A549 (cell line): ENCODE data around the gene MFNG. TPM values are rescaled to one million over a fixed set of nuclear protein-coding genes. Genes with fewer than 3 reads are reported as not detected.

Source experiments
- ATAC-seq, 2 experiments: fragments of 200-7000 bp in 1 of 2; fragments of >200 bp in 1 of 2; cut with Nextera tagmentation in 1 of 2; cut with Tn5 transposase in 1 of 2; 3 replicates each; pipeline versions ENCODE4 v1.8.0 to v1.9.1; 2018 to 2020; ENCODE audit warnings: mild to moderate bottlenecking in 1 of 2, moderate library complexity in 1 of 2
- CTCF ChIA-PET: fragments of 300-600 bp; sonication (Branson Sonifier 250); formaldehyde crosslinking; extraction: SDS; loops from one replicate; lab custom pipeline; 2021; ENCODE audit warnings: antibody characterized with exemption, inconsistent platforms; lab: Yijun Ruan, JAX
- POLR2A ChIA-PET: fragments of 350-600 bp; formaldehyde crosslinking; extraction: SDS; loops from one replicate; lab custom pipeline; 2021; ENCODE audit warnings: antibody characterized with exemption, inconsistent platforms; lab: Yijun Ruan, JAX
- DNase-seq, 2 experiments: peaks; one replicate each; pipeline versions ENCODE4 v3.0.0 to v3.0.0-alpha.2; 2011 to 2016; ENCODE audit warnings: low read depth in 1 of 2, low spot score in 1 of 2
- FAIRE-seq: peaks from 2 replicates; lab custom pipeline; 2011; peaks lifted over from hg19 to GRCh38; lab: Jason Lieb, UNC
- H3K27ac ChIP-seq, 2 experiments: fragments of >200 bp; sonication (Bioruptor Twin); formaldehyde crosslinking; 3 replicates each; pipeline ENCODE4 v1.5.1; 2016 to 2017
- H3K4me1 ChIP-seq: fragments of >200 bp; sonication (Bioruptor Twin); formaldehyde crosslinking; 3 replicates; pipeline ENCODE4 v1.6.1; 2016
- H3K4me2 ChIP-seq: fragments of >200 bp; sonication (Bioruptor Twin); formaldehyde crosslinking; 3 replicates; pipeline ENCODE4 v1.6.1; 2016
- H3K4me3 ChIP-seq: fragments of >200 bp; sonication (Bioruptor Twin); formaldehyde crosslinking; 3 replicates; pipeline ENCODE4 v1.5.1; 2016
- H3K9me3 ChIP-seq: fragments of >200 bp; sonication (Bioruptor Twin); formaldehyde crosslinking; 3 replicates; pipeline ENCODE4 v1.6.1; 2016
- BHLHE40 ChIP-seq: IDR thresholded peaks from 2 replicates; pipeline ENCODE4 v1.6.1; 2012; ENCODE audit warnings: low read depth, low read length, inconsistent platforms
- CBX2 ChIP-seq: fragments of 200-600 bp; sonication (generic); IDR thresholded peaks from 2 replicates; pipeline ENCODE4 v1.6.1; 2016; ENCODE audit warnings: low read depth, mild to moderate bottlenecking, borderline replicate concordance
- CHD4 ChIP-seq: fragments of 200-600 bp; sonication (generic); IDR thresholded peaks from 2 replicates; pipeline ENCODE4 v1.6.1; 2016; ENCODE audit warnings: antibody characterized with exemption, mild to moderate bottlenecking, borderline replicate concordance
- EHF ChIP-seq: fragments of 250-450 bp; sonication (Bioruptor Pico); IDR thresholded peaks from 2 replicates; pipeline ENCODE4 v1.5.0; 2020; ENCODE audit warnings: mild to moderate bottlenecking
- EP300 ChIP-seq, 2 experiments: fragments of >200 bp; sonication (Bioruptor Twin); formaldehyde crosslinking; IDR thresholded peaks; 2 replicates in 1 of 2; 3 replicates in 1 of 2; pipeline ENCODE4 v1.6.1; 2016 to 2017
- FOSB ChIP-seq: fragments of 250-450 bp; sonication (Bioruptor Pico); IDR thresholded peaks from 2 replicates; pipeline ENCODE4 v1.5.0; 2020; ENCODE audit warnings: mild to moderate bottlenecking, moderate library complexity
- GATA3 ChIP-seq: IDR thresholded peaks from 2 replicates; pipeline ENCODE4 v1.6.1; 2012; ENCODE audit warnings: borderline replicate concordance
- HDAC2 ChIP-seq: fragments of 200-600 bp; sonication (generic); IDR thresholded peaks from 2 replicates; pipeline ENCODE4 v1.6.1; 2016
- HEYL ChIP-seq: fragments of 250-450 bp; sonication (Bioruptor Pico); IDR thresholded peaks from 2 replicates; pipeline ENCODE4 v1.8.0; 2021; ENCODE audit warnings: mild to moderate bottlenecking, moderate library complexity
- HOXA7 ChIP-seq: fragments of 250-450 bp; sonication (Bioruptor Pico); IDR thresholded peaks from 2 replicates; pipeline ENCODE4 v1.5.0; 2020; ENCODE audit warnings: mild to moderate bottlenecking, moderate library complexity
- HOXB5 ChIP-seq: fragments of 250-450 bp; sonication (Bioruptor Pico); IDR thresholded peaks from 2 replicates; pipeline ENCODE4 v1.5.0; 2020; ENCODE audit warnings: mild to moderate bottlenecking, moderate library complexity
- KDM1A ChIP-seq: fragments of 200-600 bp; sonication (generic); IDR thresholded peaks from 2 replicates; pipeline ENCODE4 v1.6.1; 2016; ENCODE audit warnings: low read depth, mild to moderate bottlenecking
- KDM5A ChIP-seq: fragments of 200-600 bp; sonication (generic); IDR thresholded peaks from 2 replicates; pipeline ENCODE4 v1.6.1; 2016; ENCODE audit warnings: antibody characterized with exemption, mild to moderate bottlenecking
- MYC ChIP-seq: IDR thresholded peaks from 2 replicates; pipeline ENCODE4 v1.6.1; 2012; ENCODE audit warnings: mild to moderate bottlenecking, inconsistent platforms, low read length, improper control_type of control experiment, borderline replicate concordance
- NPAS2 ChIP-seq: fragments of 250-450 bp; sonication (Bioruptor Pico); IDR thresholded peaks from 2 replicates; pipeline ENCODE4 v1.8.0; 2022; ENCODE audit warnings: mild to moderate bottlenecking, moderate library complexity, borderline replicate concordance
- RCOR1 ChIP-seq: fragments of 150-350 bp; IDR thresholded peaks from 2 replicates; pipeline ENCODE4 v1.6.1; 2014; ENCODE audit warnings: antibody characterized with exemption, low read length, low read depth
- RFX5 ChIP-seq: fragments of 450-650 bp; IDR thresholded peaks from 2 replicates; pipeline ENCODE4 v1.7.1; 2014; ENCODE audit warnings: antibody characterized with exemption, mild to moderate bottlenecking, moderate library complexity
- SMC3 ChIP-seq: fragments of >200 bp; sonication (Bioruptor Twin); formaldehyde crosslinking; IDR thresholded peaks from 3 replicates; pipeline ENCODE4 v1.6.1; 2018; ENCODE audit warnings: inconsistent platforms
- ZFP36 ChIP-seq: fragments of 450-650 bp; IDR thresholded peaks from 2 replicates; pipeline ENCODE4 v1.6.1; 2014; ENCODE audit warnings: borderline replicate concordance; ENCODE audit not compliant: partially characterized antibody
- ZNF302 ChIP-seq: fragments of 250-450 bp; sonication (Bioruptor Pico); IDR thresholded peaks from 2 replicates; pipeline ENCODE4 v1.9.0; 2021; ENCODE audit warnings: inconsistent platforms, mild to moderate bottlenecking, moderate library complexity
- ZSCAN20 ChIP-seq: fragments of 250-450 bp; sonication (Bioruptor Pico); IDR thresholded peaks from 2 replicates; pipeline ENCODE4 v1.8.0; 2022; ENCODE audit warnings: mild to moderate bottlenecking, moderate library complexity
- WGBS: methylation state at CpG from one replicate; pipeline ENCODE4 v1.1.6; 2017; ENCODE audit errors: missing lambda C conversion rate; 5-methylcytosine and 5-hydroxymethylcytosine counted together
- polyA plus RNA-seq, 4 experiments: library from polyadenylated mRNA; depleted of rRNA in 3 of 4; stranded (reverse); fragments of >200 nt; fragmentation: RNase III in 1 of 4; extraction: RNeasy Plus Mini Kit Qiagen cat#74134 plus additional on column Dnase treatment in 1 of 4; gene quantifications; 2 replicates in 3 of 4; 3 replicates in 1 of 4; pipeline ENCODE4 v1.2.3, GENCODE V29; 2011 to 2017
- TF ChIP-seq, protein P1 (sequence below): fragments of 450-650 bp; IDR thresholded peaks from 2 replicates; pipeline ENCODE4 v1.6.1; 2014; ENCODE audit warnings: antibody characterized with exemption
- TF ChIP-seq, protein P2 (sequence below): fragments of 250-450 bp; sonication (Bioruptor Pico); IDR thresholded peaks from 2 replicates; pipeline ENCODE4 v1.5.0; 2021; ENCODE audit warnings: mild to moderate bottlenecking, moderate library complexity, borderline replicate concordance

MFNG gene
- polyA plus RNA-seq, 2 of the 4 experiments (the other 2 are of a cell fraction) = 1.2 to 1.8 TPM

DNA sequence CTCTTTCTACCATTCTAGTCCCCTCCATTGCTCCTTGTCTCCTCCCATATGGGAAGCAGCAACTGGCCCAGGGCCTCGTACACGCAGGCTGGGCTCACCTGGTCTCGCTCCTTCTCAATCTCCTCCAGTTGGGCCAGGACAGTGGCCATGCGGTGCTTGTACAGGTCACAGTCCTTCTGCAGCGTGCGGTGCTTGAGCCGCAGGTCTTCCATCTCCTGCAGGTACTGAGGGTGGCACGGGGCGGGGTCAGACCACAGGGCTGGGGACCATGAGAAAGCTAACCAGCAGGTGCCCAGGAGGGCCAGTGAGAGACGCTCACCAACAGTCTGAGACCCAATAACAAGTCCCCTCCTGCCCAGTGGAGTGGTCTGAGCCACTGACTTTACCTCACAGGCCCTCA lies 21.5 kb upstream of the MFNG start:
- peak overlapping the region in 1 of 2 experiments; percentile 88; a peak in 2 of 6 replicates for H3K27ac ChIP-seq
- H3K4me2 ChIP-seq = no peak overlapping the region
- no peak overlapping the region for H3K4me3 ChIP-seq
- peaks cover 63% of the 10 kb centered on the region for H3K4me1 ChIP-seq
- no peak for DNase-seq
- POLR2A ChIA-PET = no interaction called here
- TF ChIP-seq HOXB5 (CRISPR knock-in tag) = no peak
- TF ChIP-seq SMC3 = no peak
- no peak for TF ChIP-seq GATA3
- TF ChIP-seq EHF (CRISPR knock-in tag) = no peak
- no peak for TF ChIP-seq HOXA7 (CRISPR knock-in tag)
- TF ChIP-seq, protein P1, sequence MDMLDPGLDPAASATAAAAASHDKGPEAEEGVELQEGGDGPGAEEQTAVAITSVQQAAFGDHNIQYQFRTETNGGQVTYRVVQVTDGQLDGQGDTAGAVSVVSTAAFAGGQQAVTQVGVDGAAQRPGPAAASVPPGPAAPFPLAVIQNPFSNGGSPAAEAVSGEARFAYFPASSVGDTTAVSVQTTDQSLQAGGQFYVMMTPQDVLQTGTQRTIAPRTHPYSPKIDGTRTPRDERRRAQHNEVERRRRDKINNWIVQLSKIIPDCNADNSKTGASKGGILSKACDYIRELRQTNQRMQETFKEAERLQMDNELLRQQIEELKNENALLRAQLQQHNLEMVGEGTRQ = no peak
- TF ChIP-seq BHLHE40 = no peak
- TF ChIP-seq, protein P2, sequence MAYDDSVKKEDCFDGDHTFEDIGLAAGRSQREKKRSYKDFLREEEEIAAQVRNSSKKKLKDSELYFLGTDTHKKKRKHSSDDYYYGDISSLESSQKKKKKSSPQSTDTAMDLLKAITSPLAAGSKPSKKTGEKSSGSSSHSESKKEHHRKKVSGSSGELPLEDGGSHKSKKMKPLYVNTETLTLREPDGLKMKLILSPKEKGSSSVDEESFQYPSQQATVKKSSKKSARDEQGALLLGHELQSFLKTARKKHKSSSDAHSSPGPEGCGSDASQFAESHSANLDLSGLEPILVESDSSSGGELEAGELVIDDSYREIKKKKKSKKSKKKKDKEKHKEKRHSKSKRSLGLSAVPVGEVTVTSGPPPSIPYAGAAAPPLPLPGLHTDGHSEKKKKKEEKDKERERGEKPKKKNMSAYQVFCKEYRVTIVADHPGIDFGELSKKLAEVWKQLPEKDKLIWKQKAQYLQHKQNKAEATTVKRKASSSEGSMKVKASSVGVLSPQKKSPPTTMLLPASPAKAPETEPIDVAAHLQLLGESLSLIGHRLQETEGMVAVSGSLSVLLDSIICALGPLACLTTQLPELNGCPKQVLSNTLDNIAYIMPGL (CRISPR knock-in tag) = no peak
- TF ChIP-seq KDM1A = no peak
- TF ChIP-seq KDM5A = no peak
- no peak for ATAC-seq
- H3K9me3 ChIP-seq = no peaks in the 10 kb centered on the region
- no peak for FAIRE-seq
- CTCF ChIA-PET = interaction anchor here (0.8 to 2.5 kb wide), 4 partner anchors 15 to 248 kb away, joined by 3 to 7 read pairs (median 6); no protein-coding TSS in a partner anchor
- 98% methylated on average over 5 of the region's 10 CpGs for WGBS

DNA sequence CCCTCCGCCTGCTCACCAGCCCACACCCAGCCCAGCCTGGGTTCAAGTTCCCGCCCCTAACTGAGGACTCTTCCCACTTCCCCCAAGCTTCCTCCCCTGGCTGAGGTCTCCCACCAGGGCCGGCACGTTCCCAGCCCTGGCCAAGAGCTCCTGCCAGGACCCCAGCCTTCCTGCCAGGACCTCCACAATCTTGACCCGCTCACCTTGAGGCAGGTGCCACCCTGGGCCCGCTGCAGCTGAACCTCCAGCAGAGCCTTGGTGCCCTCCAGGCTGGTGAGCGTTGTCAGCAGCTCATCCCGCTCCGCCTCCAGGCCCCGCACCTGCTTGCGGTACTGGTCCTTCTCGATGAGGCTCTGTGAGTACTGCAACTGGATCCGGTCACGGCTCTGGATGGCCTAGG lies 19.8 kb upstream of the MFNG start:
- ATAC-seq (no peak), FAIRE-seq (no peak), DNase-seq (no peak)
- TF ChIP-seq RFX5 (no peak), RCOR1 (no peak), HOXA7 (CRISPR knock-in tag) (no peak), HDAC2 (no peak), EP300 (IDR thresholded peaks at IDR 0.05) (no peak), FOSB (CRISPR knock-in tag) (no peak), ZNF302 (CRISPR knock-in tag) (no peak), HEYL (CRISPR knock-in tag) (no peak), CHD4 (no peak), MYC (no peak), ZSCAN20 (CRISPR knock-in tag) (no peak)
- TF ChIP-seq, protein P2 (CRISPR knock-in tag) = no peak
- no peak overlapping the region for H3K4me2 ChIP-seq
- H3K9me3 ChIP-seq = no peaks in the 10 kb centered on the region
- 100% methylated on average over 7 of the region's 14 CpGs for WGBS
- CTCF ChIA-PET = interaction anchor here (0.8 to 2.3 kb wide), 5 partner anchors 9 to 189 kb away, joined by 3 to 9 read pairs (median 3); no protein-coding TSS in a partner anchor
- peaks cover 61% of the 10 kb centered on the region for H3K4me1 ChIP-seq
- no peak overlapping the region for H3K4me3 ChIP-seq
- peak overlapping the region in 1 of 2 experiments; percentile 99; a peak in 3 of 6 replicates for H3K27ac ChIP-seq
- POLR2A ChIA-PET = no interaction called here

DNA sequence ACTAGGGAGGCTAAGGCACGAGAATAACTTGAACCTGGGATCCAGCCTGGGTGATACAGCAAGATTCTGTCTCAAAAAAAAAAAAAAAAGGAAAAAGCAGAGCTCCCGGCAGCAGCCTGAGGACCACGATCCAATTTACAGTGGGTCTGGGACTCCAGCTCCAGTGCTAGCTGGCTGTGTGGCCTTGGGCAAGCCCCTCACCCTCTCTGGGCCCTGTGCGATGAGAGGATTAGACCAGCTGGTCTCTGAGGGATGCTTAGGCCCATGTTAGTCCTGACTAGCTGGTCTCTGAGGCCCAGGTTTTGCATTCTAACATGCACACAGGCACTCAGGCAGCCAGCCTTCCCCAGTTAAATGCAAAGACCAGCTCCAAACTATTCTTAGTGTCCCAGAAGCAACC lies 19.4 kb upstream of the MFNG start:
- no peak for FAIRE-seq
- H3K4me1 ChIP-seq = peaks cover 62% of the 10 kb centered on the region
- WGBS = 97% methylated on average over 4 of the region's 4 CpGs
- TF ChIP-seq CBX2 = no peak
- peak; percentile 25 for TF ChIP-seq ZFP36
- no peak for TF ChIP-seq NPAS2 (CRISPR knock-in tag)
- TF ChIP-seq, all 56 proteins: peak for 1
- ChIA-PET POLR2A (no interaction called here), CTCF (interaction anchor here (0.8 to 2.3 kb wide), 5 partner anchors 9 to 189 kb away, joined by 3 to 9 read pairs (median 3); no protein-coding TSS in a partner anchor)
- DNase-seq (no peak), ATAC-seq (no peak)
- H3K27ac ChIP-seq = peak overlapping the region in 1 of 2 experiments; percentile 99; a peak in 3 of 6 replicates
- no peak overlapping the region for H3K4me3 ChIP-seq
- H3K4me2 ChIP-seq = no peak overlapping the region
- no peaks in the 10 kb centered on the region for H3K9me3 ChIP-seq
